Measurements from ENCODE around the gene SMYD3. TPM values are rescaled to one million over a fixed set of nuclear protein-coding genes. Genes with fewer than 3 reads are reported as not detected.

The SMYD3 gene
- total RNA-seq, 4 donors from 2014 or later, result 15.6 to 21.1 (median 18.4) TPM

GRCh38 chr1:246214708-246215509, 292.2 kb downstream of the SMYD3 start:
- no peak for TF ChIP-seq CTCF (IDR thresholded peaks at IDR 0.05; ENCODE audit: low read depth)

- no peak for TF ChIP-seq CTCF (IDR thresholded peaks at IDR 0.05; ENCODE audit: low read depth)
These were observed 293.1 kb downstream of the SMYD3 start for GRCh38 chr1:246213947-246214346.

GRCh38 chr1:246213502-246213901, 293.6 kb downstream of the SMYD3 start:
- no peak for TF ChIP-seq CTCF (IDR thresholded peaks at IDR 0.05; ENCODE audit: low read depth)

GRCh38 chr1:246213036-246213435, 294.0 kb downstream of the SMYD3 start:
- no peak for TF ChIP-seq CTCF (IDR thresholded peaks at IDR 0.05; ENCODE audit: low read depth)

GRCh38 chr1:246212013-246212412, 295.1 kb downstream of the SMYD3 start:
- TF ChIP-seq CTCF (IDR thresholded peaks at IDR 0.05; ENCODE audit: low read depth), result no peak

GRCh38 chr1:246210756-246211155, 296.3 kb downstream of the SMYD3 start:
- no peak for TF ChIP-seq CTCF (IDR thresholded peaks at IDR 0.05; ENCODE audit: low read depth)

GRCh38 chr1:246208105-246208504, 299.0 kb downstream of the SMYD3 start:
- TF ChIP-seq CTCF (IDR thresholded peaks at IDR 0.05; ENCODE audit: low read depth), result no peak
